Upper lobe of left lung (tissue), 6 donors: ENCODE results near the gene ZNF423. TPM values are rescaled to one million over a fixed set of nuclear protein-coding genes. Genes with fewer than 3 reads are reported as not detected.
"Not testable (repeated sequence)": the region's sequence is repeated elsewhere in the genome, so short reads cannot be mapped to it uniquely, and the experiment has no call there.

Experiments used
- ATAC-seq, 2 donors: fragments of 200-7000 bp; cut with Tn5 transposase; one replicate each; pipeline ENCODE4 v1.9.1; 2022; ENCODE audit warnings: mild to moderate bottlenecking in 2 of 2, moderate library complexity in 2 of 2; ENCODE audit not compliant: low FRiP score in 2 of 2
- DNase-seq, 2 donors: peaks; one replicate each; pipeline ENCODE4 v3.0.0-alpha.2; 2019 to 2020
- H3K27ac ChIP-seq, 4 donors: fragments of 200-600 bp; sonication (generic); one replicate each; pipeline ENCODE4 v1.5.1; 2016 to 2019
- H3K27me3 ChIP-seq, 4 donors: fragments of 200-600 bp; sonication (generic); one replicate each; pipeline ENCODE4 v1.5.1; 2017 to 2019
- H3K36me3 ChIP-seq, 4 donors: fragments of 200-600 bp; sonication (generic); one replicate each; pipeline ENCODE4 v1.5.1; 2016 to 2019
- H3K4me1 ChIP-seq, 4 donors: fragments of 200-600 bp; sonication (generic); one replicate each; pipeline ENCODE4 v1.5.1; 2018 to 2019
- H3K4me3 ChIP-seq, 4 donors: fragments of 200-600 bp; sonication (generic); one replicate each; pipeline ENCODE4 v1.5.1; 2017 to 2019; ENCODE audit warnings: mild to moderate bottlenecking in 2 of 4, moderate library complexity in 1 of 4
- H3K9me3 ChIP-seq, 4 donors: fragments of 200-600 bp; sonication (generic); one replicate each; pipeline ENCODE4 v1.5.1; 2018 to 2019
- EP300 ChIP-seq, 4 donors: sonication (generic); formaldehyde crosslinking; IDR thresholded peaks; one replicate each; pipeline ENCODE4 v1.5.1; 2017; ENCODE audit warnings: antibody characterized with exemption in 4 of 4, control low read depth in 2 of 4
- POLR2A ChIP-seq, 4 donors: fragments of 450-650 bp; IDR thresholded peaks; one replicate each; pipeline ENCODE4 v1.5.1; 2016 to 2017; ENCODE audit warnings: antibody characterized with exemption in 4 of 4, mild to moderate bottlenecking in 2 of 4
- POLR2AphosphoS5 ChIP-seq, 2 donors: sonication (generic); formaldehyde crosslinking; IDR thresholded peaks; one replicate each; pipeline ENCODE4 v1.5.1; 2017; ENCODE audit warnings: antibody characterized with exemption in 2 of 2
- WGBS, 2 donors: methylation state at CpG; one replicate each; pipeline ENCODE4 v1.1.5; 2017 to 2018; 5-methylcytosine and 5-hydroxymethylcytosine counted together
- total RNA-seq, 6 donors: library from RNA; depleted of rRNA in 4 of 6; stranded (reverse); fragments of >200 nt in 4 of 6; gene quantifications; one replicate each; pipeline versions ENCODE4 v1.1.0 to v1.2.1, GENCODE V29; 2016 to 2021
- TF ChIP-seq, protein P1 (sequence below), 6 experiments: fragments of 450-650 bp in 4 of 6; fragments of 200-600 bp in 2 of 6; sonication (generic) in 2 of 6; IDR thresholded peaks; one replicate each; pipeline ENCODE4 v1.5.1; 2016 to 2019; ENCODE audit warnings: antibody characterized with exemption in 6 of 6
- donor health status: DM: no; HTN: no; CAD: no; lungs with moderate emphysema.
- donor health status: DM: no; HTN: yes; CAD: no; lungs with severe emphysema.

Gene ZNF423
- total RNA-seq, 6 donors from 2014 or later = 4.1 to 11.4 (median 6.7) TPM

DNA sequence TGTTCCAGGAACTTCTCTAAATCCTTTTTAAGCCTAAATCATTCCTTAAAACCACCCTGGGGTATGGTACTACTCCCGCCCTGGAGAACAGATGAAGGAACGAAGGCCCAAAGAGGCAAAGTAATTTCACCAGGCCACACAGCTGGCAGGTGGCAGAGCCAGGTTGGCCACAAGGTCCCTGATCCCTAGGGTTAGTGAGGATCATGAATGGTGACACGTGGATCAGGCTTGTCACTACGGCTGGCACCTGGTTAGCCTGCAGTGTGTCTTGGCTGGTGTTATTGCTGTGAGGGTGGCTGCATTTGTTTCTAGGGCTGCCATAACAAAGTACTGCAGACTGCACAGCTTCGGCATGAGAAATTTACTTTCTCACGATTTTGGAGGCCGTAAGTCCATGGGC is 26.0 kb upstream of the ZNF423 start:
- Histone ChIP-seq H3K36me3 (no peaks in the 10 kb centered on the region), H3K4me1 (peaks cover 0 to 3% (median under 1%) of the 10 kb centered on the region in 4 donors), H3K4me3 (no peak overlapping the region), H3K9me3 (no peaks in the 10 kb centered on the region), H3K27me3 (no peaks in the 10 kb centered on the region), H3K27ac (no peak overlapping the region)
- TF ChIP-seq EP300 (IDR thresholded peaks at IDR 0.05) (no peak), POLR2A (IDR thresholded peaks at IDR 0.05) (no peak), POLR2AphosphoS5 (IDR thresholded peaks at IDR 0.05) (no peak)
- TF ChIP-seq, protein P1, sequence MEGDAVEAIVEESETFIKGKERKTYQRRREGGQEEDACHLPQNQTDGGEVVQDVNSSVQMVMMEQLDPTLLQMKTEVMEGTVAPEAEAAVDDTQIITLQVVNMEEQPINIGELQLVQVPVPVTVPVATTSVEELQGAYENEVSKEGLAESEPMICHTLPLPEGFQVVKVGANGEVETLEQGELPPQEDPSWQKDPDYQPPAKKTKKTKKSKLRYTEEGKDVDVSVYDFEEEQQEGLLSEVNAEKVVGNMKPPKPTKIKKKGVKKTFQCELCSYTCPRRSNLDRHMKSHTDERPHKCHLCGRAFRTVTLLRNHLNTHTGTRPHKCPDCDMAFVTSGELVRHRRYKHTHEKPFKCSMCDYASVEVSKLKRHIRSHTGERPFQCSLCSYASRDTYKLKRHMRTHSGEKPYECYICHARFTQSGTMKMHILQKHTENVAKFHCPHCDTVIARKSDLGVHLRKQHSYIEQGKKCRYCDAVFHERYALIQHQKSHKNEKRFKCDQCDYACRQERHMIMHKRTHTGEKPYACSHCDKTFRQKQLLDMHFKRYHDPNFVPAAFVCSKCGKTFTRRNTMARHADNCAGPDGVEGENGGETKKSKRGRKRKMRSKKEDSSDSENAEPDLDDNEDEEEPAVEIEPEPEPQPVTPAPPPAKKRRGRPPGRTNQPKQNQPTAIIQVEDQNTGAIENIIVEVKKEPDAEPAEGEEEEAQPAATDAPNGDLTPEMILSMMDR (IDR thresholded peaks at IDR 0.05) = no peak
- ATAC-seq (no peak), DNase-seq (no peak)
- WGBS, 2 donors = 67 to 92% methylated on average over 7 of the region's 7 CpGs

- DNase-seq, H3K4me3 ChIP-seq, H3K36me3 ChIP-seq, H3K27ac ChIP-seq, H3K27me3 ChIP-seq, ATAC-seq, H3K9me3 ChIP-seq: not testable (repeated sequence)
- WGBS, 2 donors = 91 to 96% methylated on average over 2 to 3 of the region's 3 CpGs
- peaks cover 0 to 11% (median 10%) of the 10 kb centered on the region in 4 donors for H3K4me1 ChIP-seq
Observed at GRCh38 chr16:49878540-49878939, 22.6 kb upstream of the ZNF423 start.

GRCh38 chr16:49876716-49877129 is 20.8 kb upstream of the ZNF423 start:
- peak overlapping the region in 3 of 4 donors; percentile 26 to 48 (median 39) for H3K4me3 ChIP-seq
- peaks cover 0 to 3% (median 0%) of the 10 kb centered on the region in 4 donors for H3K27me3 ChIP-seq
- no peaks in the 10 kb centered on the region for H3K9me3 ChIP-seq
- TF ChIP-seq, protein P1 (IDR thresholded peaks at IDR 0.05) = peak; percentile 71 to 96 (median 88)
- TF ChIP-seq EP300 (IDR thresholded peaks at IDR 0.05) (no peak), POLR2AphosphoS5 (IDR thresholded peaks at IDR 0.05) (no peak)
- peaks cover 0 to 11% (median 10%) of the 10 kb centered on the region in 4 donors for H3K4me1 ChIP-seq
- DNase-seq = peak; percentile 53 to 95
- peak; percentile 78 to 96 for ATAC-seq
- H3K36me3 ChIP-seq = no peaks in the 10 kb centered on the region
- no peak overlapping the region for H3K27ac ChIP-seq
- 2% methylated on average over 9 to 17 of the region's 22 CpGs for WGBS, 2 donors

- Histone ChIP-seq H3K4me1 (peaks cover 0 to 11% (median 10%) of the 10 kb centered on the region in 4 donors), H3K36me3 (no peaks in the 10 kb centered on the region), H3K9me3 (no peaks in the 10 kb centered on the region), H3K4me3 (peak overlapping the region in 3 of 4 donors; percentile 26 to 48 (median 39)), H3K27ac (no peak overlapping the region), H3K27me3 (peaks cover 0 to 3% (median 0%) of the 10 kb centered on the region in 4 donors)
- 31 to 43% methylated on average over 26 to 37 of the region's 45 CpGs for WGBS, 2 donors
- no peak for TF ChIP-seq EP300 (IDR thresholded peaks at IDR 0.05)
- no peak for TF ChIP-seq POLR2A (IDR thresholded peaks at IDR 0.05)
- TF ChIP-seq, protein P1 (IDR thresholded peaks at IDR 0.05) = no peak
- no peak for TF ChIP-seq POLR2AphosphoS5 (IDR thresholded peaks at IDR 0.05)
- peak in 1 of 2 donors; percentile 21 for ATAC-seq
- DNase-seq = peak in 1 of 2 donors; percentile 82
Observed at GRCh38 chr16:49875806-49876715, 20.1 kb upstream of the ZNF423 start.

GRCh38 chr16:49874613-49875237 is 18.8 kb upstream of the ZNF423 start:
- TF ChIP-seq POLR2A (IDR thresholded peaks at IDR 0.05) (no peak), EP300 (IDR thresholded peaks at IDR 0.05) (no peak), POLR2AphosphoS5 (IDR thresholded peaks at IDR 0.05) (no peak)
- TF ChIP-seq, protein P1 (IDR thresholded peaks at IDR 0.05) = no peak
- DNase-seq (no peak), ATAC-seq (no peak)
- no peaks in the 10 kb centered on the region for H3K36me3 ChIP-seq
- H3K4me3 ChIP-seq = no peak overlapping the region
- H3K9me3 ChIP-seq = no peaks in the 10 kb centered on the region
- WGBS, 2 donors = 78 to 83% methylated on average over 1 of the region's 1 CpG
- peaks cover 0 to 3% (median 0%) of the 10 kb centered on the region in 4 donors for H3K27me3 ChIP-seq
- peaks cover 0 to 11% (median 10%) of the 10 kb centered on the region in 4 donors for H3K4me1 ChIP-seq
- H3K27ac ChIP-seq = no peak overlapping the region

DNA sequence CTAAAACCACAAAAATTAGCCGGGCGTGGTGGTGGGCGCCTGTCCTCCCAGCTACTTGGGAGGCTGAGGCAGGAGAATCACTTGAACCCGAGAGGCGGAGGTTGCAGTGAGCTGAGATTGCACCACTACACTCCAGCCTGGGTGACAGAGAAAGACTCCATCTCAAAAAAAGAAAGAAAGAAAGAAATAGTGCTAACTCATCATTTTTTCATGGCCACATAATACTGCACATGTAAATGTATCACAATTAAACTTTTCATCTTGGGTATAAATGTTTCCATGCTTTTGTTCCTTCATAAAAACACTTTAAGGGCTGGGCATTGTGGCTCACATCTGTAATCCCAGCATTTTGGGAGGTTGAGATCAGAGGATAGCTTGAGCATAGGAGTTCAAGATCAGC is 15.9 kb upstream of the ZNF423 start:
- H3K4me3 ChIP-seq, H3K36me3 ChIP-seq, H3K9me3 ChIP-seq, H3K27ac ChIP-seq, H3K27me3 ChIP-seq, ATAC-seq, DNase-seq, H3K4me1 ChIP-seq: not testable (repeated sequence)
- WGBS, 2 donors = 94 to 96% methylated on average over 5 of the region's 5 CpGs
